PC-3 (cell line): ENCODE results near the gene LTB4R. TPM values are rescaled to one million over a fixed set of nuclear protein-coding genes. Genes with fewer than 3 reads are reported as not detected.

Experiments
- ATAC-seq: fragments of 200-7000 bp; cut with Tn5 transposase; 2 replicates; pipeline ENCODE4 v1.9.1; 2020; ENCODE audit warnings: mild to moderate bottlenecking, moderate library complexity
- BruUV-seq: library from RNA; stranded (reverse); fragments of 400-500 nt; replicated peaks from 2 replicates; lab custom pipeline; 2021; lab: Mats Ljungman, UMichigan
- CTCF ChIA-PET: fragments of 300-600 bp; sonication (Branson Sonifier 250); formaldehyde crosslinking; loops from one replicate; lab custom pipeline; 2022; ENCODE audit warnings: antibody characterized with exemption; lab: Charles Lee
- POLR2A ChIA-PET: fragments of 300-600 bp; sonication (Branson Sonifier 250); formaldehyde crosslinking; loops from one replicate; lab custom pipeline; 2022; ENCODE audit warnings: antibody characterized with exemption; ENCODE audit not compliant: unreplicated experiment; lab: Charles Lee
- DNase-seq: peaks from one replicate; pipeline ENCODE4 v3.0.0-alpha.2; 2015
- H2AFZ ChIP-seq: fragments of 300-600 bp; sonication (generic); 2 replicates; pipeline ENCODE4 v1.6.0; 2016; ENCODE audit warnings: antibody characterized with exemption, low read length
- H3F3A ChIP-seq: fragments of 300-600 bp; sonication (generic); one replicate; pipeline ENCODE4 v1.6.0; 2017; ENCODE audit warnings: antibody characterized with exemption, low read length, control low read depth, mild to moderate bottlenecking; ENCODE audit not compliant: unreplicated experiment
- H3K27ac ChIP-seq: fragments of 300-600 bp; sonication (generic); 2 replicates; pipeline ENCODE4 v1.5.1; 2016; ENCODE audit warnings: mild to moderate bottlenecking, low read length
- H3K27me3 ChIP-seq: fragments of 300-600 bp; sonication (generic); 2 replicates; pipeline ENCODE4 v1.6.1; 2016; ENCODE audit warnings: low read length, mixed read lengths
- H3K36me3 ChIP-seq: fragments of 300-600 bp; sonication (generic); 2 replicates; pipeline ENCODE4 v1.6.1; 2016; ENCODE audit warnings: low read depth, mixed run types, low read length, mixed read lengths
- H3K4me1 ChIP-seq: fragments of 300-600 bp; sonication (generic); 2 replicates; pipeline ENCODE4 v1.5.1; 2016; ENCODE audit warnings: low read length; ENCODE audit not compliant: insufficient read depth
- H3K4me2 ChIP-seq: fragments of 300-600 bp; sonication (generic); 2 replicates; pipeline ENCODE4 v1.6.0; 2016; ENCODE audit warnings: low read length
- H3K4me3 ChIP-seq: fragments of 300-600 bp; sonication (generic); 2 replicates; pipeline ENCODE4 v1.5.1; 2016; ENCODE audit warnings: mild to moderate bottlenecking, low read length, mixed read lengths
- H3K79me2 ChIP-seq: fragments of 300-600 bp; sonication (generic); 2 replicates; pipeline ENCODE4 v1.6.1; 2017; ENCODE audit warnings: low read length, mixed read lengths
- H3K9ac ChIP-seq: fragments of 300-600 bp; sonication (generic); 2 replicates; pipeline ENCODE4 v1.6.0; 2016; ENCODE audit warnings: mild to moderate bottlenecking, low read length
- H3K9me2 ChIP-seq: fragments of 300-600 bp; sonication (generic); replicated peaks from 2 replicates; pipeline ENCODE4 v1.6.1; 2016; ENCODE audit warnings: mixed run types, low read length, mixed read lengths
- H3K9me3 ChIP-seq: fragments of 300-600 bp; sonication (generic); 2 replicates; pipeline ENCODE4 v1.6.1; 2016; ENCODE audit warnings: low read length, mixed read lengths
- H4K20me1 ChIP-seq: fragments of 300-600 bp; sonication (generic); 2 replicates; pipeline ENCODE4 v1.6.1; 2016; ENCODE audit warnings: low read length, mixed read lengths
- EZH2 ChIP-seq: fragments of 300-600 bp; sonication (generic); IDR thresholded peaks from one replicate; pipeline ENCODE4 v1.6.1; 2017; ENCODE audit warnings: antibody characterized with exemption, mild to moderate bottlenecking, low read length; ENCODE audit not compliant: unreplicated experiment
- EZH2phosphoT487 ChIP-seq: fragments of 300-600 bp; sonication (generic); IDR thresholded peaks from 2 replicates; pipeline ENCODE4 v1.6.1; 2018; ENCODE audit warnings: mild to moderate bottlenecking, antibody characterized with exemption, low read length, borderline replicate concordance
- intact Hi-C: fragments of 100-400 bp; cut with micrococcal nuclease; formaldehyde crosslinking; loops from 2 replicates; pipeline ENCODE4 v1.9.0; 2023
- total RNA-seq: library from RNA; depleted of rRNA; stranded (reverse); fragments of >200 nt; gene quantifications from 2 replicates; pipeline ENCODE4 v1.2.3, GENCODE V29; 2014
- TF ChIP-seq, protein P1 (sequence below): fragments of 300-600 bp; sonication (generic); conservative IDR thresholded peaks from 2 replicates; pipeline ENCODE4 v1.5.1; 2017; ENCODE audit warnings: antibody characterized with exemption, low read depth, mild to moderate bottlenecking, low read length

Gene LTB4R
- total RNA-seq, 1 experiment from 2014 or later = 11.6 TPM

DNA sequence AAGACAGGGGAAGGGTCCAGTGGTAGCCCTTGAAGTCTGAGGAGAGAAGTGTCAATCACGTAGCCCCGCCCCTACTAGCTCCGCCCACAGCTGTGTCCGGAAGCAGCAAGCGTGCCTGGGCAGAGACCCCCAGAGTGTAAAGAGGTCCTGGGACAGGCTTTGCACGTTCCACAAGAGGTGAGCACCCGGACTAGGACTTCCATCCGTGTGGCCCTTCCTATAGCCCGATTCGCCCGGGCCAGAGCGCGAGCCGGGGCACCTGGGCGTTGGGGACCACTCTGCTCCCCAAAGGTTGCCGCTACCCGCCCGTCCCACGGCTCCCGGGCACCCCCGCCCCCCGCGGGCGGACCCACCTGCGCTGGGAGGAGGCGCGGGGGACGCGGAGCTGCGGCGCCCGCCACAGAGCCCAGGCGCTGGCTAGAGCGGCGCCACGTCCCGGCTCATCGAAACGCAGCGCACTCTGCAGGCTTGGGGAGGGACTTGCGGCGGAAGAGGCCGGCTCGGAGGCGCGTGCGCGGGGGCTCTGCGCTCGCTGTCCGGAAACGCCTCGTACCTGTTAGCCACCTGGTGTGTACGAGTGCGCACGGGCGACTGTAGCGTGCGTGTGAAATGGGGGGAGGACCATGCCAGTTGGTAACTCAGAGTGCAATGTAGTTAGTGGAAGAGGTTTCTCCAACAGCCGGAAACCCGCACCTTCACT is 40.0 kb upstream of the LTB4R start, which contains the start of gene RABGGTA:
TSS of gene RABGGTA (minus strand) at position 464 of the 700 bp plus-strand sequence. CDS start 482 bp downstream, outside the sequence.
- peak within 1 kb of the TSS; percentile 99 for H2AFZ ChIP-seq
- H3K36me3 ChIP-seq = no peaks in the 10 kb centered on the region
- POLR2A ChIA-PET = interaction anchor here (0.6 to 0.7 kb wide), 3 partner anchors 8 to 29 kb away, joined by 3 to 6 read pairs (median 6); partner anchors contain the start of gene TINF2
- DNase-seq (peak; percentile 91), ATAC-seq (peak; percentile 97)
- no TSS peak for BruUV-seq
- CTCF ChIA-PET = interaction anchor here (0.6 to 1.5 kb wide), 5 partner anchors 25 to 35 kb away, joined by 3 to 9 read pairs (median 3); partner anchors contain the start of genes DHRS1, NOP9 and TINF2
- peak within 1 kb of the TSS; percentile 98 for H3K4me2 ChIP-seq
- no peaks in the 10 kb centered on the region for H3K9me2 ChIP-seq
- no peaks in the 10 kb centered on the region for H3F3A ChIP-seq
- TF ChIP-seq EZH2 = no peak
- TF ChIP-seq, protein P1, sequence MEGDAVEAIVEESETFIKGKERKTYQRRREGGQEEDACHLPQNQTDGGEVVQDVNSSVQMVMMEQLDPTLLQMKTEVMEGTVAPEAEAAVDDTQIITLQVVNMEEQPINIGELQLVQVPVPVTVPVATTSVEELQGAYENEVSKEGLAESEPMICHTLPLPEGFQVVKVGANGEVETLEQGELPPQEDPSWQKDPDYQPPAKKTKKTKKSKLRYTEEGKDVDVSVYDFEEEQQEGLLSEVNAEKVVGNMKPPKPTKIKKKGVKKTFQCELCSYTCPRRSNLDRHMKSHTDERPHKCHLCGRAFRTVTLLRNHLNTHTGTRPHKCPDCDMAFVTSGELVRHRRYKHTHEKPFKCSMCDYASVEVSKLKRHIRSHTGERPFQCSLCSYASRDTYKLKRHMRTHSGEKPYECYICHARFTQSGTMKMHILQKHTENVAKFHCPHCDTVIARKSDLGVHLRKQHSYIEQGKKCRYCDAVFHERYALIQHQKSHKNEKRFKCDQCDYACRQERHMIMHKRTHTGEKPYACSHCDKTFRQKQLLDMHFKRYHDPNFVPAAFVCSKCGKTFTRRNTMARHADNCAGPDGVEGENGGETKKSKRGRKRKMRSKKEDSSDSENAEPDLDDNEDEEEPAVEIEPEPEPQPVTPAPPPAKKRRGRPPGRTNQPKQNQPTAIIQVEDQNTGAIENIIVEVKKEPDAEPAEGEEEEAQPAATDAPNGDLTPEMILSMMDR = peak; percentile 77
- H4K20me1 ChIP-seq = no peaks in the 10 kb centered on the region
- peak within 1 kb of the TSS; percentile 76 for H3K27ac ChIP-seq
- peak within 1 kb of the TSS; percentile 99 for H3K9ac ChIP-seq
- no peaks in the 10 kb centered on the region for H3K9me3 ChIP-seq
- H3K27me3 ChIP-seq = no peaks in the 10 kb centered on the region
- peaks cover 21% of the 10 kb centered on the region for H3K4me1 ChIP-seq
- peak within 1 kb of the TSS; percentile 99 for H3K4me3 ChIP-seq
- intact Hi-C loops = loop anchor here (2.0 kb wide), 2 partner anchors 26 to 28 kb away; partner anchors contain the start of gene TINF2
- no peaks in the 10 kb centered on the region for H3K79me2 ChIP-seq

DNA sequence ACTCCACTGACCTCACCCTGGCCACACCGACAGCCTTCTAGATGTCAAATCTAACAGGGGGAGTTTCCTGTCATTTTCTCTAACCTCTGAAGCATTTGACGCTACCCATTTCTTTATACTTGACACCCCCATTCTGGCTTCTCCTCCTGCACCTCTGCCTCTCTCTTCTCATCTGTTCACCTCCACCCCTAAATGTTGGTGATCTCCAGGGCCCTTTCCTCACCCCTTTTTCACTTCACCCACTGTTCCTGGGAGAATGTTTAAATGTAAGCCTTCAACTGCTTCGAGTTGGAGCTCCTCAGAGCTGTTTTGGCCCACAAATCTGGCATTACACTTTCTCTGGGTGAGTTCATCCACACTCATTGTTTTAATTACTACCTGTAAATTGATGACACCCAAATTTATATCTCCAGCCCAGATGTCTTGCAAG is 39.5 kb upstream of the LTB4R start:
- Histone ChIP-seq H3K4me1 (peaks cover 21% of the 10 kb centered on the region), H3K4me2 (peak overlapping the region; percentile 98), H3K79me2 (no peaks in the 10 kb centered on the region), H3K9ac (peak overlapping the region; percentile 99; the same call in 1 of the 2 replicates), H2AFZ (peak overlapping the region; percentile 99), H3K27me3 (no peaks in the 10 kb centered on the region), H4K20me1 (no peaks in the 10 kb centered on the region), H3F3A (no peaks in the 10 kb centered on the region), H3K27ac (no peak overlapping the region), H3K4me3 (peak overlapping the region; percentile 99), H3K9me2 (no peaks in the 10 kb centered on the region), H3K36me3 (no peaks in the 10 kb centered on the region), H3K9me3 (no peaks in the 10 kb centered on the region)
- DNase-seq = no peak
- TSS peak; percentile 56 for BruUV-seq
- TF ChIP-seq, protein P1 = no peak
- TF ChIP-seq EZH2 (no peak), EZH2phosphoT487 (no peak)
- intact Hi-C loops = loop anchor here (2.0 kb wide), 2 partner anchors 25 to 29 kb away; partner anchors contain the start of gene TINF2
- ChIA-PET POLR2A (interaction anchor here (0.6 to 0.7 kb wide), 3 partner anchors 8 to 30 kb away, joined by 3 to 6 read pairs (median 6); partner anchors contain the start of gene TINF2), CTCF (interaction anchor here (0.6 to 1.5 kb wide), 3 partner anchors 25 to 30 kb away, joined by 3 to 9 read pairs (median 5); partner anchors contain the start of genes DHRS1, NOP9 and TINF2)
- no peak for ATAC-seq
